ENCODE data around the gene EID2.
A peak's percentile ranks its signal among the peaks of the same experiment; 100 is the strongest.

EID2 gene

GRCh38 chr19:39533791-39534190, 6.2 kb downstream of the EID2 start:
- DNase-seq (ENCODE audit: low read depth): no peak

- no peak for DNase-seq (ENCODE audit: low read depth)
Measured at GRCh38 chr19:39533003-39533512, 6.9 kb downstream of the EID2 start.

- DNase-seq (ENCODE audit: low read depth): peak; percentile 87
Measured at GRCh38 chr19:39532233-39533002, 7.5 kb downstream of the EID2 start, which contains the start of gene EID2B. Gene EID2B, minus strand, starts transcription at chr19:39532852. Its CDS starts 50 bp downstream, at chr19:39532802.

GRCh38 chr19:39531834-39532232, 8.1 kb downstream of the EID2 start:
- no peak for DNase-seq (ENCODE audit: low read depth)

- DNase-seq (ENCODE audit: low read depth): no peak
Measured at GRCh38 chr19:39525205-39525604, 14.8 kb downstream of the EID2 start.

GRCh38 chr19:39524495-39524894, 15.5 kb downstream of the EID2 start:
- DNase-seq (ENCODE audit: low read depth): no peak

- DNase-seq (ENCODE audit: low read depth): no peak
Measured at GRCh38 chr19:39520541-39521484, 19.1 kb downstream of the EID2 start.

- no peak for DNase-seq (ENCODE audit: low read depth)
Measured at GRCh38 chr19:39518975-39519374, 21.0 kb downstream of the EID2 start.

GRCh38 chr19:39518458-39518857, 21.5 kb downstream of the EID2 start:
- DNase-seq (ENCODE audit: low read depth): no peak

- no peak for DNase-seq (ENCODE audit: low read depth)
Measured at GRCh38 chr19:39517432-39517831, 22.5 kb downstream of the EID2 start.

GRCh38 chr19:39516270-39516669, 23.7 kb downstream of the EID2 start:
- DNase-seq (ENCODE audit: low read depth): no peak

GRCh38 chr19:39515551-39516191, 24.3 kb downstream of the EID2 start:
- DNase-seq (ENCODE audit: low read depth): no peak

GRCh38 chr19:39514840-39515550, 25.0 kb downstream of the EID2 start, which contains the start of gene SELENOV:
Gene SELENOV, plus strand, starts transcription at chr19:39515139. Its CDS starts 74 bp downstream, at chr19:39515213.
- no peak for DNase-seq (ENCODE audit: low read depth)

- DNase-seq (ENCODE audit: low read depth): no peak
Measured at GRCh38 chr19:39512988-39513387, 27.0 kb downstream of the EID2 start.

- DNase-seq (ENCODE audit: low read depth): no peak
Measured at GRCh38 chr19:39509233-39509632, 30.7 kb downstream of the EID2 start.

- no peak for DNase-seq (ENCODE audit: low read depth)
Measured at GRCh38 chr19:39508629-39509028, 31.3 kb downstream of the EID2 start.

GRCh38 chr19:39507715-39508364, 32.1 kb downstream of the EID2 start:
- no peak for DNase-seq (ENCODE audit: low read depth)

- no peak for DNase-seq (ENCODE audit: low read depth)
Measured at GRCh38 chr19:39506944-39507714, 32.8 kb downstream of the EID2 start.

- DNase-seq (ENCODE audit: low read depth): no peak
Measured at GRCh38 chr19:39506598-39506943, 33.4 kb downstream of the EID2 start.

Data from stromal cell of bone marrow (primary cell).